Measurements from ENCODE around the gene EYS. TPM values are rescaled to one million over a fixed set of nuclear protein-coding genes. Genes with fewer than 3 reads are reported as not detected.

Gene EYS
- total and polyA plus RNA-seq, 2 of the 8 experiments (the other 6 are each of a cell fraction or from before 2014, with no cell fraction given) = 0.05 to 0.13 TPM

GRCh38 chr6:64789476-64789875 lies 917.5 kb downstream of the EYS start:
- no peak overlapping the region for H3K18ac ChIP-seq (ENCODE audit: extremely low read depth, low read length)
- 94 to 100% methylated on average over 1 to 3 of the region's 3 CpGs for WGBS, 2 experiments (ENCODE audit: extremely low coverage in 1 of 2, insufficient coverage in 1 of 2, insufficient read length in 1 of 2, insufficient replicate concordance in 2 of 2, low coverage in 1 of 2, low lambda C conversion rate in 2 of 2, missing lambda C conversion rate in 1 of 2)
- H3K9me3 ChIP-seq (ENCODE audit: insufficient read depth in 2 of 2, low read depth in 1 of 2, low read length in 1 of 2) = no peaks in the 10 kb centered on the region

More at GRCh38 chr6:64789476-64789875, 917.5 kb downstream of the EYS start:
- H3K14ac ChIP-seq (ENCODE audit: insufficient read length) = no peak overlapping the region
- no peak overlapping the region for H4K8ac ChIP-seq (ENCODE audit: extremely low read depth, insufficient read depth, low read length)
- FAIRE-seq = no peak
- no peak overlapping the region for H2BK12ac ChIP-seq (ENCODE audit: low read depth, low read length)
- no peak overlapping the region for H2BK5ac ChIP-seq (ENCODE audit: low read depth, low read length)
- H4K5ac ChIP-seq (ENCODE audit: insufficient read length, low read depth, low read length) = no peak overlapping the region
- H3K23ac ChIP-seq (ENCODE audit: insufficient read length) = no peak overlapping the region
- no peaks in the 10 kb centered on the region for H3K79me1 ChIP-seq (ENCODE audit: low read depth, low read length)
- no peak overlapping the region for H3K27ac ChIP-seq (ENCODE audit: low read depth, low read length)
- no peak overlapping the region for H3K4ac ChIP-seq (replicated peaks; ENCODE audit: insufficient read length, low read depth, low read length)
- H2BK120ac ChIP-seq (replicated peaks; ENCODE audit: low read depth, low read length) = no peak overlapping the region
- no peak overlapping the region for H4K91ac ChIP-seq (replicated peaks; ENCODE audit: insufficient read length, low read length)
- H2BK20ac ChIP-seq (ENCODE audit: low read length) = no peak overlapping the region
- no peaks in the 10 kb centered on the region for H3K79me2 ChIP-seq (ENCODE audit: control insufficient read depth in 1 of 2, insufficient read depth in 2 of 2, low read length in 2 of 2)
- TF ChIP-seq GABPA (IDR thresholded peaks at IDR 0.05; ENCODE audit: borderline replicate concordance, insufficient read depth, low read length) (no peak), CBX5 (IDR thresholded peaks at IDR 0.05; ENCODE audit: low read depth, low read length) (no peak), POU5F1 (IDR thresholded peaks at IDR 0.05; ENCODE audit: low read depth, low read length) (no peak), CHD1 (IDR thresholded peaks at IDR 0.05; ENCODE audit: low read depth, low read length) (no peak), BACH1 (IDR thresholded peaks at IDR 0.05; ENCODE audit: low read length) (no peak)
- TF ChIP-seq, protein P1, sequence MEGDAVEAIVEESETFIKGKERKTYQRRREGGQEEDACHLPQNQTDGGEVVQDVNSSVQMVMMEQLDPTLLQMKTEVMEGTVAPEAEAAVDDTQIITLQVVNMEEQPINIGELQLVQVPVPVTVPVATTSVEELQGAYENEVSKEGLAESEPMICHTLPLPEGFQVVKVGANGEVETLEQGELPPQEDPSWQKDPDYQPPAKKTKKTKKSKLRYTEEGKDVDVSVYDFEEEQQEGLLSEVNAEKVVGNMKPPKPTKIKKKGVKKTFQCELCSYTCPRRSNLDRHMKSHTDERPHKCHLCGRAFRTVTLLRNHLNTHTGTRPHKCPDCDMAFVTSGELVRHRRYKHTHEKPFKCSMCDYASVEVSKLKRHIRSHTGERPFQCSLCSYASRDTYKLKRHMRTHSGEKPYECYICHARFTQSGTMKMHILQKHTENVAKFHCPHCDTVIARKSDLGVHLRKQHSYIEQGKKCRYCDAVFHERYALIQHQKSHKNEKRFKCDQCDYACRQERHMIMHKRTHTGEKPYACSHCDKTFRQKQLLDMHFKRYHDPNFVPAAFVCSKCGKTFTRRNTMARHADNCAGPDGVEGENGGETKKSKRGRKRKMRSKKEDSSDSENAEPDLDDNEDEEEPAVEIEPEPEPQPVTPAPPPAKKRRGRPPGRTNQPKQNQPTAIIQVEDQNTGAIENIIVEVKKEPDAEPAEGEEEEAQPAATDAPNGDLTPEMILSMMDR (IDR thresholded peaks at IDR 0.05; ENCODE audit: control extremely low read depth in 1 of 3, insufficient read depth in 1 of 3, low read depth in 1 of 3, low read length in 3 of 3) = no peak
- H2AK5ac ChIP-seq (ENCODE audit: low read depth, low read length) = no peak overlapping the region
- H3K27me3 ChIP-seq (replicated peaks in 1 of 4; ENCODE audit: control insufficient read depth in 3 of 4, extremely low read depth in 1 of 4, insufficient read depth in 3 of 4, low read length in 3 of 4) = no peaks in the 10 kb centered on the region
- H2BK15ac ChIP-seq (ENCODE audit: low read length) = no peak overlapping the region
- no peak overlapping the region for H3K4me3 ChIP-seq (ENCODE audit: extremely low read depth in 1 of 4, insufficient read depth in 2 of 4, low read depth in 3 of 4, low read length in 4 of 4)
- no peaks in the 10 kb centered on the region for H4K20me1 ChIP-seq (replicated peaks in 1 of 2; ENCODE audit: control insufficient read depth in 1 of 2, insufficient read depth in 2 of 2, low read length in 2 of 2)
- no peak overlapping the region for H3K4me2 ChIP-seq (ENCODE audit: insufficient read depth in 1 of 2, low read depth in 2 of 2, low read length in 2 of 2)
- H3K9ac ChIP-seq (replicated peaks in 1 of 4; ENCODE audit: extremely low read depth in 1 of 4, low read depth in 3 of 4, low read length in 3 of 4) = no peak overlapping the region
- H3K4me1 ChIP-seq (replicated peaks in 1 of 4; ENCODE audit: control insufficient read depth in 3 of 4, insufficient read depth in 4 of 4, low read length in 3 of 4) = no peaks in the 10 kb centered on the region
- H3K56ac ChIP-seq (replicated peaks; ENCODE audit: insufficient read length, low read depth, low read length) = no peak overlapping the region
- no peaks in the 10 kb centered on the region for H3K36me3 ChIP-seq (ENCODE audit: control insufficient read depth in 2 of 4, insufficient read depth in 4 of 4, low read length in 3 of 4)
- DNase-seq (ENCODE audit: low read depth in 1 of 2, low spot score in 2 of 2) = no peak
- ChIA-PET CTCF (ENCODE audit: partially characterized antibody) (no interaction called here), POLR2A (ENCODE audit: partially characterized antibody) (no interaction called here)
- H2AFZ ChIP-seq (ENCODE audit: low read length) = no peak overlapping the region
- no peaks in the 10 kb centered on the region for H3K23me2 ChIP-seq (ENCODE audit: low read depth, low read length)

Measured in H1 (cell line).